ENCODE data around the gene FGG. TPM values are rescaled to one million over a fixed set of nuclear protein-coding genes. Genes with fewer than 3 reads are reported as not detected.

Gene FGG
- total and polyA plus RNA-seq, 2 of the 8 experiments (the other 6 are each of a cell fraction or from before 2014, with no cell fraction given), result not detected

- 91% methylated on average over 4 of the region's 4 CpGs; no CpG with 5 or more reads in 1 of the 2 experiments for WGBS, 2 experiments (ENCODE audit: extremely low coverage in 1 of 2, insufficient coverage in 1 of 2, insufficient read length in 1 of 2, insufficient replicate concordance in 2 of 2, low coverage in 1 of 2, low lambda C conversion rate in 2 of 2, missing lambda C conversion rate in 1 of 2)
- no peak overlapping the region for H4K5ac ChIP-seq (ENCODE audit: insufficient read length, low read depth, low read length)
- H2BK120ac ChIP-seq (replicated peaks; ENCODE audit: low read depth, low read length), result no peak overlapping the region
- H3K27me3 ChIP-seq (replicated peaks in 1 of 4; ENCODE audit: control insufficient read depth in 3 of 4, extremely low read depth in 1 of 4, insufficient read depth in 3 of 4, low read length in 3 of 4), result peaks cover 0 to 1% (median 0%) of the 10 kb centered on the region in 4 experiments; a peak in 1 of 7 replicates
- H3K79me1 ChIP-seq (ENCODE audit: low read depth, low read length), result no peaks in the 10 kb centered on the region
- no peak overlapping the region for H4K8ac ChIP-seq (ENCODE audit: extremely low read depth, insufficient read depth, low read length)
- H3K4me1 ChIP-seq (replicated peaks in 1 of 4; ENCODE audit: control insufficient read depth in 3 of 4, insufficient read depth in 4 of 4, low read length in 3 of 4), result no peaks in the 10 kb centered on the region
- H2BK12ac ChIP-seq (ENCODE audit: low read depth, low read length), result no peak overlapping the region
- H3K18ac ChIP-seq (ENCODE audit: extremely low read depth, low read length), result no peak overlapping the region
- H3K14ac ChIP-seq (ENCODE audit: insufficient read length), result no peak overlapping the region
- no peak overlapping the region for H3K4me3 ChIP-seq (ENCODE audit: extremely low read depth in 1 of 4, insufficient read depth in 2 of 4, low read depth in 3 of 4, low read length in 4 of 4)
- no peak overlapping the region for H3K9ac ChIP-seq (replicated peaks in 1 of 4; ENCODE audit: extremely low read depth in 1 of 4, low read depth in 3 of 4, low read length in 3 of 4)
- no peak overlapping the region for H2AFZ ChIP-seq (ENCODE audit: low read length)
- ChIA-PET CTCF (ENCODE audit: partially characterized antibody) (interaction anchor here (0.8 to 5.3 kb wide), 5 partner anchors 9 to 63 kb away, joined by 3 to 49 read pairs (median 5); no protein-coding TSS in a partner anchor), POLR2A (ENCODE audit: partially characterized antibody) (interaction anchor here (0.6 to 1.5 kb wide), 2 partner anchors 66 to 127 kb away, joined by 3 read pairs; partner anchors contain the start of genes LRAT and PLRG1)
- no peaks in the 10 kb centered on the region for H3K36me3 ChIP-seq (ENCODE audit: control insufficient read depth in 2 of 4, insufficient read depth in 4 of 4, low read length in 3 of 4)
- FAIRE-seq, result no peak
- H3K27ac ChIP-seq (ENCODE audit: low read depth, low read length), result no peak overlapping the region
- no peak overlapping the region for H2AK5ac ChIP-seq (ENCODE audit: low read depth, low read length)
- no peak overlapping the region for H2BK15ac ChIP-seq (ENCODE audit: low read length)
- H3K79me2 ChIP-seq (ENCODE audit: control insufficient read depth in 1 of 2, insufficient read depth in 2 of 2, low read length in 2 of 2), result no peaks in the 10 kb centered on the region
- no peak overlapping the region for H3K4me2 ChIP-seq (ENCODE audit: insufficient read depth in 1 of 2, low read depth in 2 of 2, low read length in 2 of 2)
- no peak overlapping the region for H2BK5ac ChIP-seq (ENCODE audit: low read depth, low read length)
- H4K91ac ChIP-seq (replicated peaks; ENCODE audit: insufficient read length, low read length), result no peak overlapping the region
- no peak for DNase-seq (ENCODE audit: low read depth in 1 of 2, low spot score in 2 of 2)
- H3K9me3 ChIP-seq (ENCODE audit: insufficient read depth in 2 of 2, low read depth in 1 of 2, low read length in 1 of 2), result no peaks in the 10 kb centered on the region
- H3K4ac ChIP-seq (replicated peaks; ENCODE audit: insufficient read length, low read depth, low read length), result no peak overlapping the region
- no peaks in the 10 kb centered on the region for H4K20me1 ChIP-seq (replicated peaks in 1 of 2; ENCODE audit: control insufficient read depth in 1 of 2, insufficient read depth in 2 of 2, low read length in 2 of 2)
- H3K23ac ChIP-seq (ENCODE audit: insufficient read length), result no peak overlapping the region
- H3K23me2 ChIP-seq (ENCODE audit: low read depth, low read length), result no peaks in the 10 kb centered on the region; the same call in 1 of the 2 replicates
- no peak overlapping the region for H2BK20ac ChIP-seq (ENCODE audit: low read length)
- H3K56ac ChIP-seq (replicated peaks; ENCODE audit: insufficient read length, low read depth, low read length), result no peak overlapping the region
- TF ChIP-seq NRF1 (IDR thresholded peaks at IDR 0.05; ENCODE audit: low read depth, low read length), result no peak
Observed at GRCh38 chr4:154616287-154616686, 3.8 kb upstream of the FGG start.

Data from H1 (cell line).